ENCODE measurements around the gene TTYH1. TPM values are rescaled to one million over a fixed set of nuclear protein-coding genes. Genes with fewer than 3 reads are reported as not detected.

The TTYH1 gene
- polyA plus RNA-seq, 2 of the 4 experiments (the other 2 are of a cell fraction) = 0.15 to 0.31 TPM

- 3% methylated on average over 5 of the region's 5 CpGs for WGBS (ENCODE audit: missing lambda C conversion rate)
- Histone ChIP-seq H3K9me3 (peaks cover 5% of the 10 kb centered on the region; the same call in 2 of the 3 replicates), H3K4me3 (no peak overlapping the region), H3K4me2 (no peak overlapping the region), H3K27ac (no peak overlapping the region), H3K4me1 (no peaks in the 10 kb centered on the region)
- ChIA-PET CTCF (interaction anchor here (0.5 to 3.3 kb wide), 3 partner anchors 12 to 475 kb away, joined by 3 to 18 read pairs (median 4); no protein-coding TSS in a partner anchor), POLR2A (no interaction called here)
- TF ChIP-seq EP300 (IDR thresholded peaks at IDR 0.05) (no peak), NPAS2 (CRISPR knock-in tag; IDR thresholded peaks at IDR 0.05; ENCODE audit: borderline replicate concordance) (no peak), RFX5 (IDR thresholded peaks at IDR 0.05) (no peak), ZNF302 (CRISPR knock-in tag; IDR thresholded peaks at IDR 0.05) (no peak), SMC3 (IDR thresholded peaks at IDR 0.05) (no peak), CEBPB (IDR thresholded peaks at IDR 0.05) (no peak), RARB (CRISPR knock-in tag; IDR thresholded peaks at IDR 0.05) (no peak), MYC (IDR thresholded peaks at IDR 0.05; ENCODE audit: borderline replicate concordance, low read length) (no peak), HEYL (CRISPR knock-in tag; IDR thresholded peaks at IDR 0.05) (no peak)
- TF ChIP-seq, protein P1, sequence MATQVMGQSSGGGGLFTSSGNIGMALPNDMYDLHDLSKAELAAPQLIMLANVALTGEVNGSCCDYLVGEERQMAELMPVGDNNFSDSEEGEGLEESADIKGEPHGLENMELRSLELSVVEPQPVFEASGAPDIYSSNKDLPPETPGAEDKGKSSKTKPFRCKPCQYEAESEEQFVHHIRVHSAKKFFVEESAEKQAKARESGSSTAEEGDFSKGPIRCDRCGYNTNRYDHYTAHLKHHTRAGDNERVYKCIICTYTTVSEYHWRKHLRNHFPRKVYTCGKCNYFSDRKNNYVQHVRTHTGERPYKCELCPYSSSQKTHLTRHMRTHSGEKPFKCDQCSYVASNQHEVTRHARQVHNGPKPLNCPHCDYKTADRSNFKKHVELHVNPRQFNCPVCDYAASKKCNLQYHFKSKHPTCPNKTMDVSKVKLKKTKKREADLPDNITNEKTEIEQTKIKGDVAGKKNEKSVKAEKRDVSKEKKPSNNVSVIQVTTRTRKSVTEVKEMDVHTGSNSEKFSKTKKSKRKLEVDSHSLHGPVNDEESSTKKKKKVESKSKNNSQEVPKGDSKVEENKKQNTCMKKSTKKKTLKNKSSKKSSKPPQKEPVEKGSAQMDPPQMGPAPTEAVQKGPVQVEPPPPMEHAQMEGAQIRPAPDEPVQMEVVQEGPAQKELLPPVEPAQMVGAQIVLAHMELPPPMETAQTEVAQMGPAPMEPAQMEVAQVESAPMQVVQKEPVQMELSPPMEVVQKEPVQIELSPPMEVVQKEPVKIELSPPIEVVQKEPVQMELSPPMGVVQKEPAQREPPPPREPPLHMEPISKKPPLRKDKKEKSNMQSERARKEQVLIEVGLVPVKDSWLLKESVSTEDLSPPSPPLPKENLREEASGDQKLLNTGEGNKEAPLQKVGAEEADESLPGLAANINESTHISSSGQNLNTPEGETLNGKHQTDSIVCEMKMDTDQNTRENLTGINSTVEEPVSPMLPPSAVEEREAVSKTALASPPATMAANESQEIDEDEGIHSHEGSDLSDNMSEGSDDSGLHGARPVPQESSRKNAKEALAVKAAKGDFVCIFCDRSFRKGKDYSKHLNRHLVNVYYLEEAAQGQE (IDR thresholded peaks at IDR 0.05) = no peak
- TF ChIP-seq, protein P2, sequence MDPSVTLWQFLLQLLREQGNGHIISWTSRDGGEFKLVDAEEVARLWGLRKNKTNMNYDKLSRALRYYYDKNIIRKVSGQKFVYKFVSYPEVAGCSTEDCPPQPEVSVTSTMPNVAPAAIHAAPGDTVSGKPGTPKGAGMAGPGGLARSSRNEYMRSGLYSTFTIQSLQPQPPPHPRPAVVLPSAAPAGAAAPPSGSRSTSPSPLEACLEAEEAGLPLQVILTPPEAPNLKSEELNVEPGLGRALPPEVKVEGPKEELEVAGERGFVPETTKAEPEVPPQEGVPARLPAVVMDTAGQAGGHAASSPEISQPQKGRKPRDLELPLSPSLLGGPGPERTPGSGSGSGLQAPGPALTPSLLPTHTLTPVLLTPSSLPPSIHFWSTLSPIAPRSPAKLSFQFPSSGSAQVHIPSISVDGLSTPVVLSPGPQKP (IDR thresholded peaks at IDR 0.05; ENCODE audit: low read depth, low read length) = no peak
- TF ChIP-seq, protein P3, sequence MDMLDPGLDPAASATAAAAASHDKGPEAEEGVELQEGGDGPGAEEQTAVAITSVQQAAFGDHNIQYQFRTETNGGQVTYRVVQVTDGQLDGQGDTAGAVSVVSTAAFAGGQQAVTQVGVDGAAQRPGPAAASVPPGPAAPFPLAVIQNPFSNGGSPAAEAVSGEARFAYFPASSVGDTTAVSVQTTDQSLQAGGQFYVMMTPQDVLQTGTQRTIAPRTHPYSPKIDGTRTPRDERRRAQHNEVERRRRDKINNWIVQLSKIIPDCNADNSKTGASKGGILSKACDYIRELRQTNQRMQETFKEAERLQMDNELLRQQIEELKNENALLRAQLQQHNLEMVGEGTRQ (IDR thresholded peaks at IDR 0.05) = no peak
- ATAC-seq (no peak), DNase-seq (ENCODE audit: low read depth in 1 of 2, low spot score in 1 of 2) (no peak), FAIRE-seq (no peak)
Observed at GRCh38 chr19:54379187-54379678, 36.0 kb upstream of the TTYH1 start.

- H3K9me3 ChIP-seq = peaks cover 5% of the 10 kb centered on the region; the same call in 2 of the 3 replicates
- 13% methylated on average over 2 of the region's 2 CpGs for WGBS (ENCODE audit: missing lambda C conversion rate)
- no peak for FAIRE-seq
- no peak overlapping the region for H3K4me3 ChIP-seq
- POLR2A ChIA-PET = no interaction called here
- H3K4me2 ChIP-seq = no peak overlapping the region
- TF ChIP-seq HOXB13 (CRISPR knock-in tag; IDR thresholded peaks at IDR 0.05; ENCODE audit: low read depth) (no peak), GATA3 (IDR thresholded peaks at IDR 0.05; ENCODE audit: borderline replicate concordance) (no peak), RAD21 (conservative IDR thresholded peaks at IDR 0.05 in 1 of 2, IDR thresholded peaks at IDR 0.05 in 1 of 2) (no peak), JUN (IDR thresholded peaks at IDR 0.05) (no peak)
- TF ChIP-seq, protein P4, sequence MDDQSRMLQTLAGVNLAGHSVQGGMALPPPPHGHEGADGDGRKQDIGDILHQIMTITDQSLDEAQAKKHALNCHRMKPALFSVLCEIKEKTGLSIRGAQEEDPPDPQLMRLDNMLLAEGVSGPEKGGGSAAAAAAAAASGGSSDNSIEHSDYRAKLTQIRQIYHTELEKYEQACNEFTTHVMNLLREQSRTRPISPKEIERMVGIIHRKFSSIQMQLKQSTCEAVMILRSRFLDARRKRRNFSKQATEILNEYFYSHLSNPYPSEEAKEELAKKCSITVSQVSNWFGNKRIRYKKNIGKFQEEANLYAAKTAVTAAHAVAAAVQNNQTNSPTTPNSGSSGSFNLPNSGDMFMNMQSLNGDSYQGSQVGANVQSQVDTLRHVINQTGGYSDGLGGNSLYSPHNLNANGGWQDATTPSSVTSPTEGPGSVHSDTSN (IDR thresholded peaks at IDR 0.05) = no peak
- TF ChIP-seq, protein P3 (IDR thresholded peaks at IDR 0.05) = no peak
- DNase-seq (ENCODE audit: low read depth in 1 of 2, low spot score in 1 of 2) = no peak
- no peak for ATAC-seq
- CTCF ChIA-PET = interaction anchor here (0.6 to 3.3 kb wide), 4 partner anchors 10 to 808 kb away, joined by 3 to 18 read pairs (median 10); partner anchors contain the start of gene LAIR1
- no peak overlapping the region for H3K27ac ChIP-seq
- no peaks in the 10 kb centered on the region for H3K4me1 ChIP-seq
Observed at GRCh38 chr19:54380897-54381296, 34.4 kb upstream of the TTYH1 start.
